HepG2 (cell line): ENCODE measurements around the gene PLA2G12B.
"Not testable (repeated sequence)": the region's sequence is repeated elsewhere in the genome, so short reads cannot be mapped to it uniquely, and the experiment has no call there.

Experiments used
- NR3C1 ChIP-seq: sonication (generic); formaldehyde crosslinking; IDR thresholded peaks from 2 replicates; pipeline ENCODE4 v1.4.0; 2020; ENCODE audit warnings: missing genetic modification reagents
- POLR2A ChIP-seq, 2 experiments: IDR thresholded peaks; 2 replicates each; pipeline ENCODE4 v1.6.1; 2011; ENCODE audit warnings: low read depth in 2 of 2, low read length in 2 of 2, mild to moderate bottlenecking in 1 of 2, moderate library complexity in 1 of 2; ENCODE audit not compliant: insufficient read depth in 1 of 2
- ZFP36 ChIP-seq: fragments of 150-350 bp; IDR thresholded peaks from 2 replicates; pipeline ENCODE4 v1.6.1; 2018; ENCODE audit warnings: borderline replicate concordance, low read length, low read depth; ENCODE audit not compliant: partially characterized antibody
- TF ChIP-seq, protein P1 (sequence below): sonication (generic); formaldehyde crosslinking; IDR thresholded peaks from 2 replicates; pipeline ENCODE4 v1.4.0; 2020; ENCODE audit warnings: mild to moderate bottlenecking, missing genetic modification reagents
- TF ChIP-seq, protein P2 (sequence below): sonication (generic); formaldehyde crosslinking; IDR thresholded peaks from 2 replicates; pipeline ENCODE4 v1.5.0; 2020; ENCODE audit warnings: mild to moderate bottlenecking, missing genetic modification reagents, moderate library complexity
- TF ChIP-seq, protein P3 (sequence below): sonication (generic); formaldehyde crosslinking; IDR thresholded peaks from 2 replicates; pipeline ENCODE4 v1.4.0; 2020; ENCODE audit warnings: missing genetic modification reagents
- TF ChIP-seq, protein P4 (sequence below): fragments of 450-650 bp; IDR thresholded peaks from 2 replicates; pipeline ENCODE4 v1.6.1; 2017; ENCODE audit warnings: mild to moderate bottlenecking

- TF ChIP-seq, protein P1, sequence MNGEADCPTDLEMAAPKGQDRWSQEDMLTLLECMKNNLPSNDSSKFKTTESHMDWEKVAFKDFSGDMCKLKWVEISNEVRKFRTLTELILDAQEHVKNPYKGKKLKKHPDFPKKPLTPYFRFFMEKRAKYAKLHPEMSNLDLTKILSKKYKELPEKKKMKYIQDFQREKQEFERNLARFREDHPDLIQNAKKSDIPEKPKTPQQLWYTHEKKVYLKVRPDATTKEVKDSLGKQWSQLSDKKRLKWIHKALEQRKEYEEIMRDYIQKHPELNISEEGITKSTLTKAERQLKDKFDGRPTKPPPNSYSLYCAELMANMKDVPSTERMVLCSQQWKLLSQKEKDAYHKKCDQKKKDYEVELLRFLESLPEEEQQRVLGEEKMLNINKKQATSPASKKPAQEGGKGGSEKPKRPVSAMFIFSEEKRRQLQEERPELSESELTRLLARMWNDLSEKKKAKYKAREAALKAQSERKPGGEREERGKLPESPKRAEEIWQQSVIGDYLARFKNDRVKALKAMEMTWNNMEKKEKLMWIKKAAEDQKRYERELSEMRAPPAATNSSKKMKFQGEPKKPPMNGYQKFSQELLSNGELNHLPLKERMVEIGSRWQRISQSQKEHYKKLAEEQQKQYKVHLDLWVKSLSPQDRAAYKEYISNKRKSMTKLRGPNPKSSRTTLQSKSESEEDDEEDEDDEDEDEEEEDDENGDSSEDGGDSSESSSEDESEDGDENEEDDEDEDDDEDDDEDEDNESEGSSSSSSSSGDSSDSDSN (CRISPR knock-in tag): not testable (repeated sequence)
- not testable (repeated sequence) for TF ChIP-seq NR3C1 (CRISPR knock-in tag); POLR2A (IDR thresholded peaks at IDR 0.05; ENCODE audit: insufficient read depth in 1 of 2, low read depth in 2 of 2, low read length in 2 of 2); ZFP36
- TF ChIP-seq, protein P2, sequence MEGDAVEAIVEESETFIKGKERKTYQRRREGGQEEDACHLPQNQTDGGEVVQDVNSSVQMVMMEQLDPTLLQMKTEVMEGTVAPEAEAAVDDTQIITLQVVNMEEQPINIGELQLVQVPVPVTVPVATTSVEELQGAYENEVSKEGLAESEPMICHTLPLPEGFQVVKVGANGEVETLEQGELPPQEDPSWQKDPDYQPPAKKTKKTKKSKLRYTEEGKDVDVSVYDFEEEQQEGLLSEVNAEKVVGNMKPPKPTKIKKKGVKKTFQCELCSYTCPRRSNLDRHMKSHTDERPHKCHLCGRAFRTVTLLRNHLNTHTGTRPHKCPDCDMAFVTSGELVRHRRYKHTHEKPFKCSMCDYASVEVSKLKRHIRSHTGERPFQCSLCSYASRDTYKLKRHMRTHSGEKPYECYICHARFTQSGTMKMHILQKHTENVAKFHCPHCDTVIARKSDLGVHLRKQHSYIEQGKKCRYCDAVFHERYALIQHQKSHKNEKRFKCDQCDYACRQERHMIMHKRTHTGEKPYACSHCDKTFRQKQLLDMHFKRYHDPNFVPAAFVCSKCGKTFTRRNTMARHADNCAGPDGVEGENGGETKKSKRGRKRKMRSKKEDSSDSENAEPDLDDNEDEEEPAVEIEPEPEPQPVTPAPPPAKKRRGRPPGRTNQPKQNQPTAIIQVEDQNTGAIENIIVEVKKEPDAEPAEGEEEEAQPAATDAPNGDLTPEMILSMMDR (CRISPR knock-in tag): not testable (repeated sequence)
- TF ChIP-seq, protein P3, sequence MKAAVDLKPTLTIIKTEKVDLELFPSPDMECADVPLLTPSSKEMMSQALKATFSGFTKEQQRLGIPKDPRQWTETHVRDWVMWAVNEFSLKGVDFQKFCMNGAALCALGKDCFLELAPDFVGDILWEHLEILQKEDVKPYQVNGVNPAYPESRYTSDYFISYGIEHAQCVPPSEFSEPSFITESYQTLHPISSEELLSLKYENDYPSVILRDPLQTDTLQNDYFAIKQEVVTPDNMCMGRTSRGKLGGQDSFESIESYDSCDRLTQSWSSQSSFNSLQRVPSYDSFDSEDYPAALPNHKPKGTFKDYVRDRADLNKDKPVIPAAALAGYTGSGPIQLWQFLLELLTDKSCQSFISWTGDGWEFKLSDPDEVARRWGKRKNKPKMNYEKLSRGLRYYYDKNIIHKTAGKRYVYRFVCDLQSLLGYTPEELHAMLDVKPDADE (CRISPR knock-in tag): not testable (repeated sequence)
- TF ChIP-seq, protein P4, sequence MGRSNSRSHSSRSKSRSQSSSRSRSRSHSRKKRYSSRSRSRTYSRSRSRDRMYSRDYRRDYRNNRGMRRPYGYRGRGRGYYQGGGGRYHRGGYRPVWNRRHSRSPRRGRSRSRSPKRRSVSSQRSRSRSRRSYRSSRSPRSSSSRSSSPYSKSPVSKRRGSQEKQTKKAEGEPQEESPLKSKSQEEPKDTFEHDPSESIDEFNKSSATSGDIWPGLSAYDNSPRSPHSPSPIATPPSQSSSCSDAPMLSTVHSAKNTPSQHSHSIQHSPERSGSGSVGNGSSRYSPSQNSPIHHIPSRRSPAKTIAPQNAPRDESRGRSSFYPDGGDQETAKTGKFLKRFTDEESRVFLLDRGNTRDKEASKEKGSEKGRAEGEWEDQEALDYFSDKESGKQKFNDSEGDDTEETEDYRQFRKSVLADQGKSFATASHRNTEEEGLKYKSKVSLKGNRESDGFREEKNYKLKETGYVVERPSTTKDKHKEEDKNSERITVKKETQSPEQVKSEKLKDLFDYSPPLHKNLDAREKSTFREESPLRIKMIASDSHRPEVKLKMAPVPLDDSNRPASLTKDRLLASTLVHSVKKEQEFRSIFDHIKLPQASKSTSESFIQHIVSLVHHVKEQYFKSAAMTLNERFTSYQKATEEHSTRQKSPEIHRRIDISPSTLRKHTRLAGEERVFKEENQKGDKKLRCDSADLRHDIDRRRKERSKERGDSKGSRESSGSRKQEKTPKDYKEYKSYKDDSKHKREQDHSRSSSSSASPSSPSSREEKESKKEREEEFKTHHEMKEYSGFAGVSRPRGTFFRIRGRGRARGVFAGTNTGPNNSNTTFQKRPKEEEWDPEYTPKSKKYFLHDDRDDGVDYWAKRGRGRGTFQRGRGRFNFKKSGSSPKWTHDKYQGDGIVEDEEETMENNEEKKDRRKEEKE: not testable (repeated sequence)
These were observed 50.6 kb downstream of the PLA2G12B start for GRCh38 chr10:72903941-72904446.
